Measurements from ENCODE around the gene SEC16A. TPM values are rescaled to one million over a fixed set of nuclear protein-coding genes. Genes with fewer than 3 reads are reported as not detected.
A peak's percentile ranks its signal among the peaks of the same experiment; 100 is the strongest.

The SEC16A gene, protein sequence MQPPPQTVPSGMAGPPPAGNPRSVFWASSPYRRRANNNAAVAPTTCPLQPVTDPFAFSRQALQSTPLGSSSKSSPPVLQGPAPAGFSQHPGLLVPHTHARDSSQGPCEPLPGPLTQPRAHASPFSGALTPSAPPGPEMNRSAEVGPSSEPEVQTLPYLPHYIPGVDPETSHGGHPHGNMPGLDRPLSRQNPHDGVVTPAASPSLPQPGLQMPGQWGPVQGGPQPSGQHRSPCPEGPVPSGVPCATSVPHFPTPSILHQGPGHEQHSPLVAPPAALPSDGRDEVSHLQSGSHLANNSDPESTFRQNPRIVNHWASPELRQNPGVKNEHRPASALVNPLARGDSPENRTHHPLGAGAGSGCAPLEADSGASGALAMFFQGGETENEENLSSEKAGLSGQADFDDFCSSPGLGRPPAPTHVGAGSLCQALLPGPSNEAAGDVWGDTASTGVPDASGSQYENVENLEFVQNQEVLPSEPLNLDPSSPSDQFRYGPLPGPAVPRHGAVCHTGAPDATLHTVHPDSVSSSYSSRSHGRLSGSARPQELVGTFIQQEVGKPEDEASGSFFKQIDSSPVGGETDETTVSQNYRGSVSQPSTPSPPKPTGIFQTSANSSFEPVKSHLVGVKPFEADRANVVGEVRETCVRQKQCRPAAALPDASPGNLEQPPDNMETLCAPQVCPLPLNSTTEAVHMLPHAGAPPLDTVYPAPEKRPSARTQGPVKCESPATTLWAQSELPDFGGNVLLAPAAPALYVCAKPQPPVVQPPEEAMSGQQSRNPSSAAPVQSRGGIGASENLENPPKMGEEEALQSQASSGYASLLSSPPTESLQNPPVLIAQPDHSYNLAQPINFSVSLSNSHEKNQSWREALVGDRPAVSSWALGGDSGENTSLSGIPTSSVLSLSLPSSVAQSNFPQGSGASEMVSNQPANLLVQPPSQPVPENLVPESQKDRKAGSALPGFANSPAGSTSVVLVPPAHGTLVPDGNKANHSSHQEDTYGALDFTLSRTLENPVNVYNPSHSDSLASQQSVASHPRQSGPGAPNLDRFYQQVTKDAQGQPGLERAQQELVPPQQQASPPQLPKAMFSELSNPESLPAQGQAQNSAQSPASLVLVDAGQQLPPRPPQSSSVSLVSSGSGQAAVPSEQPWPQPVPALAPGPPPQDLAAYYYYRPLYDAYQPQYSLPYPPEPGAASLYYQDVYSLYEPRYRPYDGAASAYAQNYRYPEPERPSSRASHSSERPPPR (N-terminal part only)
- total RNA-seq (10 to 100 TPM; 25.1 to 29.9 TPM), polyA plus RNA-seq (ENCODE audit: insufficient read length in 2 of 2) (10 to 100 TPM; 60.3 to 60.9 TPM)
- long read RNA-seq, donor 1, partial matches to known transcripts, result 7 of 9 reads
- long read RNA-seq, donor 1, other reads (novel, unspliced or antisense), result 0 of 9 reads
- long read RNA-seq, donor 2, partial matches to known transcripts, result 0 of 8 reads
- long read RNA-seq, donor 2, other reads (novel, unspliced or antisense), result 7 of 8 reads
- long read RNA-seq, donor 3, partial matches to known transcripts, result 0 of 12 reads
- long read RNA-seq, donor 3, other reads (novel, unspliced or antisense), result 10 of 12 reads
- long read RNA-seq, donor 4, partial matches to known transcripts, result 0 of 1 reads
- long read RNA-seq, donor 4, other reads (novel, unspliced or antisense), result 0 of 1 reads

GRCh38 chr9:136482793-136483588, at the start of gene SEC16A:
SEC16A (minus strand) TSS chr9:136483040; CDS start chr9:136477615, 5,425 bp downstream.
- H3K9me3 ChIP-seq (ENCODE audit: control insufficient read depth, insufficient read depth, low read length), result no peaks in the 10 kb centered on the region
- no peaks in the 10 kb centered on the region for H3K27me3 ChIP-seq (ENCODE audit: control insufficient read depth, insufficient read depth, low read length)
- WGBS (ENCODE audit: insufficient coverage), result under 1% methylated on average over 87 of the region's 109 CpGs
- H3K36me3 ChIP-seq (ENCODE audit: control insufficient read depth, insufficient read depth, low read length), result peaks cover 1% of the 10 kb centered on the region
- DNase-seq (ENCODE audit: low read depth in 4 of 6, low spot score in 6 of 6), result peak; percentile 92 to 100 (median 98)
- H3K4me3 ChIP-seq (ENCODE audit: low read depth, low read length), result peak within 1 kb of the TSS; percentile 74
- H3K4me1 ChIP-seq (ENCODE audit: control insufficient read depth, insufficient read depth, low read length), result peaks cover 34% of the 10 kb centered on the region
- peak within 1 kb of the TSS; percentile 100 for H3K27ac ChIP-seq (ENCODE audit: low read depth, low read length)

DNA sequence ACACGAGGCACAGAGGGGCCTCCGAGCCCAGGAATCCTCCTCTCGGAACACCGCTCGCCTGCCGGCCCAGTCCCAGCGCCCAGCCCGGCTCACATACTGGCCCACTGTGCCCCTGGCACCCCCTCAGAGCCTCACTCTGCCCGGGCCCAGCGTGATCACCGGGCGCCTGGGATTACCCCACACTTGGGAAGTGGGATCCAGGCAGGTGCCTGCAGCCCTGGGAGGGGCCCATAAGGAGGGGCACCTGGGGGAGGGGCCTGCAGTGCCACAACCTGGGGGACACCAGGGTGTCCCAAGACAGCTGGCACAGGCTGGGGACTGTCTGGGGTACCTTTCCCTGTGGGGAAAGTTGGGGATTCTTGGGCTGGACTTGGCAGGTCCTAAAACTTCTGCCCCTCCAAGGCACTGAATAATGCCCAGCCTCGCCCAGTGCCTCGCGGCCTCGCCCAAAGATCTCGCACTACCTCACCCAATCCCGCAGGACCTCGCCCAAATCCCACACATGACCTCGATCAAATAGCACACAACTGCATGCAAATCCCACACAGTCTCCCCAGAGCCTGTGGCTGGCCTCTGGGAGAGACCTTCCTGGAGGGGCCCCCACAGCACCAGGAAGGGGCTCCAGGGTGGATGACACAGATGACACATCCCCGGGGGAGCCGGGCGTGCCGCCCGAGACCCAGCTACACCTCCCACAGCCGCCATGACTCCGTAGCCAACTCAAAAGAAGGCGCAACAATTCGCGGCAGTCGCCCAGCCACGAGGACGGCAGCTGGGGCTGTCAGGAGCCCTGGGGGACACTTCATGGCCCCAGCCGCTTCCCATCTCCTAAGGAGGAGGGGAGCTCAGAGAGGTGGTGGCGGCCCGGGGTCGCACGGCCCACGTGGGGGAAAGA, 49.3 kb upstream of the SEC16A start:
- WGBS (ENCODE audit: insufficient coverage), result 48% methylated on average over 37 of the region's 39 CpGs
- no peak for DNase-seq (ENCODE audit: low read depth in 4 of 6, low spot score in 6 of 6)
- no peaks in the 10 kb centered on the region for H3K9me3 ChIP-seq (ENCODE audit: control insufficient read depth, insufficient read depth, low read length)
- H3K36me3 ChIP-seq (ENCODE audit: control insufficient read depth, insufficient read depth, low read length), result peaks cover 88% of the 10 kb centered on the region
- no peaks in the 10 kb centered on the region for H3K27me3 ChIP-seq (ENCODE audit: control insufficient read depth, insufficient read depth, low read length)
- H3K4me3 ChIP-seq (ENCODE audit: low read depth, low read length), result no peak overlapping the region
- peaks cover 98% of the 10 kb centered on the region for H3K4me1 ChIP-seq (ENCODE audit: control insufficient read depth, insufficient read depth, low read length)
- H3K27ac ChIP-seq (ENCODE audit: low read depth, low read length), result peak overlapping the region; percentile 76

DNA sequence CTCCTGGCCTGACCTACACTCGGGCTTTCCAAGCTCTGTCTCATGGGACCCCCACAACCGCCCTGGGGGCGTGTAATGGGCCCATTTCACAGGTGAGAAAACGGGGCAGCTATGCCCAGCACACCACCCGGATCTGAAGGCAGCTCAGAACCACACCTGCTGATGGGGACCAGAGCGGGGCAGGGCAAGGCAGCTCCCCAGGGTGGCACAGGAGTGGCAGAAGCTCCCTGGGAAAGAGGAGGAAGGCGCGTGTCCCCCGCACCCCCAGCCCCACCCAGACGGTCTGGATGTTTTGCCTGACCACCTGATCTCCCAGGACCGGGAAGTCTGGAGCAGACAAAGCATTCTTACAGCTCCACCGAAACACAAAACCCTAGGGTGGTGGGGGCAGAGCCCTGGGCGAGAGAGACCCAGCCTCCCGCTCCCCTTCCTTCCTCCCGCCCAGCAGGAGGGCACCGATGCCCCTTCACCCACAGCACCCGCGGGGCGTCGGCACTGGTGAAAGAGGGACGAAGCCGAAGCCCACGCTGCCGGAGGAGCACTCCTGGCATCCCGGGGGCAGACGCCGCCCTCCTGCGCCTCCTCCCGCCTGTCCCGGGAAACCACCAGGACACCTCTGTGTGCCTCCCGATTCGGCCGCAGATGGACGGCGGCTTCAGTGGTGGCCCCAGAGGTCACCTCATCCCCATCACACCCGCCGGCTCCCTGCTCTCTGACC, 48.5 kb upstream of the SEC16A start:
- Histone ChIP-seq H3K27me3 (ENCODE audit: control insufficient read depth, insufficient read depth, low read length) (no peaks in the 10 kb centered on the region), H3K4me3 (ENCODE audit: low read depth, low read length) (no peak overlapping the region), H3K4me1 (ENCODE audit: control insufficient read depth, insufficient read depth, low read length) (peaks cover 98% of the 10 kb centered on the region), H3K9me3 (ENCODE audit: control insufficient read depth, insufficient read depth, low read length) (no peaks in the 10 kb centered on the region), H3K36me3 (ENCODE audit: control insufficient read depth, insufficient read depth, low read length) (peaks cover 88% of the 10 kb centered on the region), H3K27ac (ENCODE audit: low read depth, low read length) (peak overlapping the region; percentile 76)
- no peak for DNase-seq (ENCODE audit: low read depth in 4 of 6, low spot score in 6 of 6)
- 34% methylated on average over 28 of the region's 37 CpGs for WGBS (ENCODE audit: insufficient coverage)

DNA sequence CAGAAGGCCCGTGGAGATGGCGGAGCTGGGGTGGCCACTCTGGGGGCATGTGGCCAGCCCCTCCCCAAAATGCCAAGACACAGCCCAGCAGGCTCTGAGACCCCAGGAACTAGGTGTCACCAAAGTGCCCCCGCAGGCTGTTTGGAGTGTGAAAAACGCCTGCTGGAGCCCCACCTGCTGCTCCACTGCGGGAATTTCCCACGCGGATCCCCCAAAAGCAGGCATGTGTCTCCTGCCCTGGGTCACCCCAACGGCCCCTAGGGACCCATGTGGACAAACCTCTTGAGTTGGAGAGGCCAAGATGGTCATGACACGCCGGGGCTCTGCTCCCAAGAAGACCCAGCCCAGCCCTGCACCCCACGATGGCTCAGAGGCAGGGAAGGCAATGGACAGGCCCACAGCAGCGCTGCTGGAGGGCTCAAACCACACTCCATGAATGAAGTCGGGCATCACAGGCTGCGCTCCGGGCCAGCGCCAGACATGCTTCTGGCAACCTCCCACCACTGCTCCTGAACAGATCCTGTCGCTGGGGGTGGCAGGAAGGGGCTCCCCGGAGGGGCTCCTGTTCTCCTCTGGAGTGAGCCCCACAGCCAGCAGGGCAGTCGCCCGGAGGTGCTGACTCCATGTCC, 47.7 kb upstream of the SEC16A start:
- Histone ChIP-seq H3K4me3 (ENCODE audit: low read depth, low read length) (no peak overlapping the region), H3K4me1 (ENCODE audit: control insufficient read depth, insufficient read depth, low read length) (peaks cover 98% of the 10 kb centered on the region), H3K36me3 (ENCODE audit: control insufficient read depth, insufficient read depth, low read length) (peaks cover 88% of the 10 kb centered on the region), H3K27ac (ENCODE audit: low read depth, low read length) (peak overlapping the region; percentile 76), H3K9me3 (ENCODE audit: control insufficient read depth, insufficient read depth, low read length) (no peaks in the 10 kb centered on the region), H3K27me3 (ENCODE audit: control insufficient read depth, insufficient read depth, low read length) (no peaks in the 10 kb centered on the region)
- 26% methylated on average over 13 of the region's 20 CpGs for WGBS (ENCODE audit: insufficient coverage)
- peak in 2 of 6 donors; percentile 50 to 82 for DNase-seq (ENCODE audit: low read depth in 4 of 6, low spot score in 6 of 6)

GRCh38 chr9:136529516-136530460, 46.9 kb upstream of the SEC16A start:
- Histone ChIP-seq H3K36me3 (ENCODE audit: control insufficient read depth, insufficient read depth, low read length) (peaks cover 92% of the 10 kb centered on the region), H3K9me3 (ENCODE audit: control insufficient read depth, insufficient read depth, low read length) (no peaks in the 10 kb centered on the region), H3K4me3 (ENCODE audit: low read depth, low read length) (no peak overlapping the region), H3K27ac (ENCODE audit: low read depth, low read length) (peak overlapping the region; percentile 76), H3K4me1 (ENCODE audit: control insufficient read depth, insufficient read depth, low read length) (peaks cover 99% of the 10 kb centered on the region), H3K27me3 (ENCODE audit: control insufficient read depth, insufficient read depth, low read length) (no peaks in the 10 kb centered on the region)
- no peak for DNase-seq (ENCODE audit: low read depth in 4 of 6, low spot score in 6 of 6)
- 21% methylated on average over 36 of the region's 40 CpGs for WGBS (ENCODE audit: insufficient coverage)

- Histone ChIP-seq H3K27ac (ENCODE audit: low read depth, low read length) (peak overlapping the region; percentile 76), H3K4me3 (ENCODE audit: low read depth, low read length) (no peak overlapping the region)
- WGBS (ENCODE audit: insufficient coverage), result 65% methylated on average over 12 of the region's 12 CpGs
Measured at GRCh38 chr9:136528716-136529341, 46.0 kb upstream of the SEC16A start.

More at GRCh38 chr9:136528716-136529341, 46.0 kb upstream of the SEC16A start:
- H3K27me3 ChIP-seq (ENCODE audit: control insufficient read depth, insufficient read depth, low read length), result no peaks in the 10 kb centered on the region
- peaks cover 100% of the 10 kb centered on the region for H3K4me1 ChIP-seq (ENCODE audit: control insufficient read depth, insufficient read depth, low read length)
- H3K36me3 ChIP-seq (ENCODE audit: control insufficient read depth, insufficient read depth, low read length), result peaks cover 90% of the 10 kb centered on the region
- no peak for DNase-seq (ENCODE audit: low read depth in 4 of 6, low spot score in 6 of 6)
- H3K9me3 ChIP-seq (ENCODE audit: control insufficient read depth, insufficient read depth, low read length), result no peaks in the 10 kb centered on the region

Measured in spinal cord (tissue), 10 donors.